Ramos (cell line): ENCODE measurements around the gene TUBA1C.
"Not testable (repeated sequence)": the region's sequence is repeated elsewhere in the genome, so short reads cannot be mapped to it uniquely, and the experiment has no call there.

Experiments used
- in situ Hi-C: fragments of 300-500 bp; cut with MboI; formaldehyde crosslinking; loops from one replicate; pipeline ENCODE4 v1.14.3; 2022; ENCODE audit warnings: low sequenced_read_pairs; ENCODE audit not compliant: unreplicated experiment

Gene TUBA1C

DNA sequence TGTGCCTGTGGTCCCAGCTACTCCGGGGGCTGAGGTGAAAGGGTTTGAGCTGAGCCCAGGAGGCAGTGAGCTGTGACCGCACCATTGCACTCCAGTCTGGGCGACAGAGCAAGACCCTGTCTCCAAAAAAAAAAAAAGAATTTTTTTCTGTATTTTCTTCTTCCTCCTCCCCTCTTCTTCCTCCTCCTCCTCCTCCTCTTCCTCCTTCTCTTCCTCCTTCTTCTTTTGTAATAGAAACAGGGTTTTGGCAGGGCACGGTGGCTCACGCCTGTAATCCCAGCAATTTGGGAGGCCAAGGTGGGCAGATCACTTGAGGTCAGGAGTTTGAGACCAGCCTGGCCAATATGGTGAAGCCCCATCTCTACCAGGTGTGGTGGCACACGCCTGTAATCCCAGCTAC is 15.7 kb downstream of the TUBA1C start:
- in situ Hi-C loops, result not testable (repeated sequence)

DNA sequence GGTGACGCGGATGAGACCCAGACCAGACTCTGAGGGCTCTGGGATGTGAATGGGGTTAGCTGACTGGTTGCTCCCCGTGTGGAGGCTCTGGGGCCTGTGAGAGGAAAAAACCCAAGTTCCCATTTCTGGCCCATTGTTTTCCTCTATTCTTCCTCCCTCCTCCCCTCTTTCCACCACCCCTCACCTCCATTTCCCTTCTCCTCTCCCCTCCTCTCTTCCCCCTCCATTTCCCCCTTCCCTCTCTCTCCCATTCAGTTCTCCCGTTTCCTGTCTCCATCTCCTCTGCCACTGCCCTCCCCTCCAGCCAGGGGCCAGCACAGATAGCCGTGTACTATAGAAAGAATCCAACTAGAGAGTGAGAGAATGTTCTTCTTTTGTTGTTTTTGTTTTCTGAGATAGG is 17.4 kb downstream of the TUBA1C start:
- in situ Hi-C loops, result no loop called here

DNA sequence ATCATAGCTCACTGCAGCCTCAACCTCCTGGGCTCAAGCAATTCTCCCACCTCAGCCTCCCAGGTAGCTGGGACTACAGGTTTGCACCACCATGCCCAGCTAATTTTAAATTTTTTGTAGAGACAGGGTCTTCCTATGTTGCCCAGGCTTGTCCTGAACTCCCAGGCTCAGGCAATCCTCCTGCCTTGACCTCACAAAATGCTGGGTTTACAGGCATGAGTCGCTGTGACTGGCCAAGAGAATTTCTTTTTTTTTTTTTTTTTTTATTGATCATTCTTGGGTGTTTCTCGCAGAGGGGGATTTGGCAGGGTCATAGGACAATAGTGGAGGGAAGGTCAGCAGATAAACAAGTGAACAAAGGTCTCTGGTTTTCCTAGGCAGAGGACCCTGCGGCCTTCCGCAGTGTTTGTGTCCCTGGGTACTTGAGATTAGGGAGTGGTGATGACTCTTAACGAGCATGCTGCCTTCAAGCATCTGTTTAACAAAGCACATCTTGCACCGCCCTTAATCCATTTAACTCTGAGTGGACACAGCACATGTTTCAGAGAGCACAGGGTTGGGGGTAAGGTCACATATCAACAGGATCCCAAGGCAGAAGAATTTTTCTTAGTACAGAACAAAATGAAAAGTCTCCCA is 18.0 kb downstream of the TUBA1C start:
- in situ Hi-C loops, result not testable (repeated sequence)

DNA sequence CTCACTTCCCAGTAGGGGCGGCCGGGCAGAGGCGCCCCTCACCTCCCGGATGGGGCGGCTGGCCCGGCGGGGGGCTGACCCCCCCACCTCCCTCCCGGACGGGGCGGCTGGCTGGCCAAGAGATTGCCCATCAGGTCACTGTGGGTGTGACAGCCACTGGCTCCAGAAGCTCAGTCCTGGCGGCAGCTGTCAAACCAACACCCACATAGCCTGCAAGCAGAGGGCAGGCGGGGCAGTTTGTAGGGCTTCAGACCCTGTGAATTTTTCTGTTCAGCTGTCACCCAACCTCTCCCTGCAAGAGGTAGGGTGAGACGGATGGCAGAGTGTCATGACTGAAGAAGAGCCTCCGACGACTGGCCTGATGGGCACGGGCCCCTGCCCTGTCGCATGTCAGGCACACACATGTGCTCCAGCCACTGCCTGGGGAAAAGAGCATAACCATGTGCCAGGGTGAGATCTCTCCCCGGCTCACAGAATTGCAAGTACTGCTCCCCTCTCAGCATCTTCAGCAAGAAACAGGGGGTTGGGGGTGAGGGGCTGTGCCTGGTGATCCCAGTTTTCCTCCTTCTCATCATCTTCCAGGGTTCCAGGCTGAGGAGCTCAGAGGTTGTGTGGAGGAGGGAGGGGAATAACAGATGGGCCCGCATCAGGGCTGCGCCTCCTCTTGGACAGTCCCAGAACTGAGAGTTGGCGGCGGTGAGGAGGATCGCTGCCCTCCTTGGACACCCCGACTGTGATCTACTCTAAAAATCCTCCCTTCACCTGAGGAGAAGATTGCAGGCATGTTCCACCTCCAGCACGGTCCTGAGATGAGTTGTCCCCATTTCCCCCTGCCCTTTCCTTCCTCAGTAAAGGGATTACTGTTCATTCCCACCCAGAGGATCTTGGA is 18.9 kb downstream of the TUBA1C start:
- in situ Hi-C loops, result no loop called here

DNA sequence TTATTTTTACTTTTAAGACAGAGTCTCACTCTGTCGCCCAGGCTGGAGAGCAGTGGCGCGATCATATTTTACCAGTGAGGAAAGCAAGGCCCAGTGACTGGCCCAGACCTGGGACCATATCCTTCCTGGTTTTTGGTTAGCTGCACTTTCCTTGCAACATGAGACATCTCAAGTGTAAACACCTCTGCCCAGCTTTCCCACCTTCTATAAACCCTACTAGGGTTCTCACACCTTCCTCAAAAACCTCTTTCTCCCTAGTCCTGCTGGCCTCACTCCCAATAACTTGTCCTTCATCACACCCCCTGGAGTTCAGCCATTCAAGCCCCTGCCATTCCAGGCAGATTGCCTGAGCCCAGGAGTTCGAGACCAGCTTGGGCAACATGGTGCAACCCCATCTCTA is 19.8 kb downstream of the TUBA1C start:
- in situ Hi-C loops, result loop anchor here (5.0 kb wide), 1 partner anchor 53 kb away; the partner anchor contains the start of gene C1QL4

DNA sequence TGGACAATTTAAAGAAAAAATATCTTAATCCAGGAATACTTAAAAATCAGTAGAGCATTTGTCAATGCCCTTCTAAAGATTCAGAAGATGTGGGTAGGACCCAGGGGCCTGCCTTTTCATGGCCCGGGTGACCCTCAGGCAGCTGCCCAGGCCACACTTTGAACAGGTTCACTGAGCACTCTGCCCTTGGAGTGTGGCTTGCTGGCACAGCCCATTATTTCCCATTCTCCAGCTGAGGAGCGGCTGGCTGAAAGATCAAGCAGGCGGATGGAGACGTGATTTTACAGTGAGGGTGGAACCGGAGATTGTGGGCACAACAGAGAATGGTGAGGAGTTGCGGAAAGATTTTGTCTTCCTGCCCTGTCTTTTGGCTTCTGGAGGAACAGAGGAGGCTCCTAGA is 23.0 kb downstream of the TUBA1C start:
- in situ Hi-C loops, result loop anchor here (5.0 kb wide), 1 partner anchor 49 kb away; the partner anchor contains the start of gene C1QL4

DNA sequence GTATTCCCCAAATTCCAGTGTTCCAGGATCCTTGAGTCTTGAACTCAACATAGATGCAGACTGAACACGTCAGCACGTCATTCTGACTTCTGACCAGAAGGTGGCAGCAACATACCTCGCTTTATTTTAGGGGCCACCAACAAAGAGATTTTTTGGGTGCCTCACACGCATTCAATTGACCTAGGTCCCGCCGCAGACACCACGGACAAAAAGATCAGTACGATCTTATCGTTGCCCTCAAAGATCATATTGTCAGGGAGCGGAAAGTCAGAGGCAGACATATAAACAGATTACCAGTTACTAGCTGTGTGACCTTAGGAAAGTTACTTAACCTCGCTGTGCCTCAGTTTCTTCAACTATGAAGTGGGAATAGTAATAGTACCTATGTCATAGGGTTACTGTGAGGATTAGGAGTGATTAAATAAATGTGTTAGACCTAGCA is 23.6 kb downstream of the TUBA1C start:
- in situ Hi-C loops, result loop anchor here (5.0 kb wide), 1 partner anchor 49 kb away; the partner anchor contains the start of gene C1QL4

DNA sequence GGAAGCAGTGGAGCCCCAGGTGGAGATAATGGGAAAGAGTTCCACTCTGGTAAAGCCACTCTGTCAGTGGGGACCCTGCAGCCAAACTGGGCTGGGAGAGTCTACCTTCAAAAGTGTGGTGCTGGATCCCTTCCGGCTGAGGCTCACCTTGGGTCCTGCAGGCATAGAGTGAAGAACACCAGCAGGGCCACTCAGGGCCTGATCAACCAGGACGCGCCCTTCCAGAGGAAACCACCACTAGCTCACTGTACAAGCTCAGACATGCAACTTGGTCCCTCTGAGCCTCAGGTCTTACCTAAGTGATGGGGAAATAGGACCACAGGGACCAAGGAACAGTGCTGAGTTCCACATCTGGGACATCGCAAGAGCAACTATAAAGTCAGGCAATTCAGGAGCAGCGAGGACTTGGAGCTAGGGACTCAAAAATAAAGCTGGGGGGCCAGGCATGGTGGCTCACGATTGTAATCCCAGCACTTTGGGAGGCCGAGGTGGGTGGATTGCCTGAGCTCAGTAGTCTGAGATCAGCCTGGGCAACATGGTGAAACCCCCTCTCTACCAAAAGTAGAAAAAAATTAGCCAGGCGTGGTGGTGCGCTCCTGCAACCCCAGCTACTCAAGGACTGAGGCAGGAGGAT is 24.2 kb downstream of the TUBA1C start:
- in situ Hi-C loops, result loop anchor here (5.0 kb wide), 1 partner anchor 48 kb away; the partner anchor contains the start of gene C1QL4

DNA sequence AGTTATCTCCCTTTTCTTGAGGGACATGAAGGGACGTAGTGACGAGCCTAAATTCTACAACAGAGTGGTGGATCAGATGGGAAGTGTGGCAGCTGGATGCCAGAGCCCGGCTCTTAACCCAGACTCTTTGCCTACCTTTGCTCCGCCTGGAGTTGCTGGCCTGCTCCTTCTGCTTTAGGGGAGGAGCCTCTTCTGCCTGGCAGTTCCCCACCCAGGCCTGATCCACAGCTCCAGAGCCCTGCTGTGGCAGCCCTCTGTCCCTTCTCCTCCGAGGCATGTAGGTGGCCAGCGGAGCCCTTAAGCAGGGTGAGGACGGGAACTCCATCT is 27.8 kb downstream of the TUBA1C start:
- in situ Hi-C loops, result loop anchor here (10.0 kb wide), 1 partner anchor 222 kb away; no protein-coding TSS in a partner anchor

DNA sequence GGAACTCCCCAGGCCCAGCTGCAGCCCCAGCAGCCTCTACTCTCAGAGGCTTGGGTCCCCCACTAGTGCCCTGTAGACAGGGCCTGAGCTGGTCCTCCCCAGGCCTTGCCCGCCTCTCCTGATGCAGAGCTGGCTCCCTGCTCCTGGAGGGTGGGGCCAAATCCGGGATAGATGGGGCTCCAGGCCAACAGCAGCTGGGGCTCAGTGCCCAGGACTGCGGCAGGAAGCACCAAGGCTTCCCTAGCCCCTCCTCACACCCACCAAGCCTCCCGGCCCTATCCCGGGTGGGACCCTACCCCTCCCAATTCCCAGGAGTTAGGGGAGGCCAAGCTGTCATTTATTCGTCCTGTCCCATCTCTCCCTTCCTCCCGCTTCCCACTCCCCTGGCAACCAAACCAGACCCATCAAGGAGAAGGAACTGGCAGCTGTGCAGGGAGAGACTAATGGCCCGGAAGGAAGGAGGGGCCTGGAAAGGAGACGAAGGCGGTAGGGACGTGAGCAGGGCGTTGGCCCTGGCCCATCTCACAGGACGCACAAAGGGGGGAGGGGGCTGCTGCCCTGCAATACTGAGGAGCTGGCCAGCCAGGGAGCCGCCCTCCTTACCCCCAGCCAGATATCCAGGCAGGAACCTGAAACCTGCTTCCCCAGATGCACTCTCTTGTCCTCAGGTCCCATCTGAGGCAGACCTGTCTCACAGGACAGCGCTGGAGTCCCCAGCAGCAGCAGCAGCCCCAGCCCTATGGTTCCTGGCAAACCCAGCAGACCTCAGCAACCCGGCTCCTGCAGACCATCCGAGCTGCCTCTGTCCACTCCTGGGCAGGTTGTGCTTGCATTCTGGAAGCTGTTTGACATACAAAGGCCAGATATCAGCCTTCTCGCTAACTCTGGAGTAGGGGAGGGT is 28.4 kb downstream of the TUBA1C start:
- in situ Hi-C loops, result loop anchor here (10.0 kb wide), 1 partner anchor 221 kb away; no protein-coding TSS in a partner anchor

DNA sequence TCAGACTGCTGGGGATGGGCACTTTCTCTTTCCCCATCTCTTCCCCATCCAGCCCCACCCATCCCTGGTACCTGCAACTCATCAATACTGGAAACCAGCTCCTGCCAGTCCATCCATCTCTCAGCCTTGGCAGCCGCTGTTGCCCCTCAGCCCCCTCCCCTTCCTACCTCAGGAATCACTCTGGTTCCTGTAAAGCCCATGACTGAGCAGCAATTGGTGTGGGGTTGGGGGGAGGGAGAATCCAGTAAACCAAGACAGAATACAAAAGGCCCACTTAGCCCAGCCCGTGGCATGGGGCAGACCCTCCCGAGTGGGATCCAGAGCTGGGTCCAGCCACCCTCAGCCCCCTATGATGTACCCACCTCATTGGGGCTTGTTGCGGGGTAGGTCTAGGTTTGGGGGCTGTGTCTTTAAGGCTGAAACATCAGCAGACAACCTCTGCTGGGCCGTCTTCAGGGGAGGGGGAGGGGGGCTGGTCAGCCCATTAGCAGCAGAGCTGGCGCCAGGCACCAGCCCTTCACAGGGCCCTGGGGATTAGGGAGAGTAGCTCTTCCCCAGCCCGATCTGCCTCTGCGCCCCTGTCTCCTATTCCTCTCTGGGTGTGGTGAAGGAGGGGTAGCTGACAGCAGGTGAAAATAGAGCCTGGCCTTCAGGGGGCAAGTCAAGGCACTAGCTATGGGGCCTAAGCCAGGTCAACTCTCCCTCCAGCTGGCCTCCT is 29.4 kb downstream of the TUBA1C start:
- in situ Hi-C loops, result loop anchor here (10.0 kb wide), 1 partner anchor 221 kb away; no protein-coding TSS in a partner anchor

DNA sequence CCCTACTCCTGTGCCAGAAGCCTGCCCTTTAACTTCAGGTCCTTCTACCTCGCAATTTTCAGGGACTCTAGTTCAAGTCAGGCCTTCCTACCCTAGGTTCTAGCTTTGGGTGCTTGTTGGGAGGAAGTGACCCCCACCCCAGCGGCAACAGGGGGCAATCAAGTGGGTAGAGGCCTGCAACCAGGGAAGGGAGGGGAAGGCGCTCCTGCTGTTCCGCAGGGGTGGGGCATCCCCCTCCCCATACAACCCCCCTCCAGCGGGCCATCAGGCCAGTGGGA is 29.9 kb downstream of the TUBA1C start:
- in situ Hi-C loops, result loop anchor here (10.0 kb wide), 1 partner anchor 220 kb away; no protein-coding TSS in a partner anchor

DNA sequence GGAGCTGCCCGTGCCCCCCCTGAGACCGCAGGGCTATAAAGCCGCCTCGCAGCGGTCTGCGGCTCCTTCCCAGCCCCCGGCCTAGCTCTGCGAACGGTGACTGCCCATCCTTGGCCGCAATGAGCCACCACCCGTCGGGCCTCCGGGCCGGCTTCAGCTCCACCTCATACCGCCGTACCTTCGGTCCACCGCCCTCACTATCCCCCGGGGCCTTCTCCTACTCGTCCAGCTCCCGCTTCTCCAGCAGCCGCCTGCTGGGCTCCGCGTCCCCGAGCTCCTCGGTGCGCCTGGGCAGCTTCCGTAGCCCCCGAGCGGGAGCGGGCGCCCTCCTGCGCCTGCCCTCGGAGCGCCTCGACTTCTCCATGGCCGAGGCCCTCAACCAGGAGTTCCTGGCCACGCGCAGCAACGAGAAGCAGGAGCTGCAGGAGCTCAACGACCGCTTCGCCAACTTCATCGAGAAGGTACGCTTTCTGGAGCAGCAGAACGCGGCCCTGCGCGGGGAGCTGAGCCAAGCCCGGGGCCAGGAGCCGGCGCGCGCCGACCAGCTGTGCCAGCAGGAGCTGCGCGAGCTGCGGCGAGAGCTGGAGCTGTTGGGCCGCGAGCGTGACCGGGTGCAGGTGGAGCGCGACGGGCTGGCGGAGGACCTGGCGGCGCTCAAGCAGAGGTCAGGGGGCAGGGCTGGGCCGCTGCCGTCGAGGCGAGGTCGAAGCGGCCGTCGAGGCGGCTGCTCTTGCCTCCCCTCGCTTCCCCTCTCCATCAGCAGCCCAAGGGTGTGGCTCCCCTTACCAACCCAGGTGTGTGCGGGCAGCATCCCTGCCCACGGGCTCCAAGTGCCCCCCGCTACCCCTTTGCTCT is 30.4 kb downstream of the TUBA1C start, which contains the start of gene PRPH:
TSS of gene PRPH (plus strand) at position 66 of the 855 bp plus-strand sequence. CDS start at position 120, 54 bp downstream.
- in situ Hi-C loops, result loop anchor here (10.0 kb wide), 1 partner anchor 219 kb away; no protein-coding TSS in a partner anchor

DNA sequence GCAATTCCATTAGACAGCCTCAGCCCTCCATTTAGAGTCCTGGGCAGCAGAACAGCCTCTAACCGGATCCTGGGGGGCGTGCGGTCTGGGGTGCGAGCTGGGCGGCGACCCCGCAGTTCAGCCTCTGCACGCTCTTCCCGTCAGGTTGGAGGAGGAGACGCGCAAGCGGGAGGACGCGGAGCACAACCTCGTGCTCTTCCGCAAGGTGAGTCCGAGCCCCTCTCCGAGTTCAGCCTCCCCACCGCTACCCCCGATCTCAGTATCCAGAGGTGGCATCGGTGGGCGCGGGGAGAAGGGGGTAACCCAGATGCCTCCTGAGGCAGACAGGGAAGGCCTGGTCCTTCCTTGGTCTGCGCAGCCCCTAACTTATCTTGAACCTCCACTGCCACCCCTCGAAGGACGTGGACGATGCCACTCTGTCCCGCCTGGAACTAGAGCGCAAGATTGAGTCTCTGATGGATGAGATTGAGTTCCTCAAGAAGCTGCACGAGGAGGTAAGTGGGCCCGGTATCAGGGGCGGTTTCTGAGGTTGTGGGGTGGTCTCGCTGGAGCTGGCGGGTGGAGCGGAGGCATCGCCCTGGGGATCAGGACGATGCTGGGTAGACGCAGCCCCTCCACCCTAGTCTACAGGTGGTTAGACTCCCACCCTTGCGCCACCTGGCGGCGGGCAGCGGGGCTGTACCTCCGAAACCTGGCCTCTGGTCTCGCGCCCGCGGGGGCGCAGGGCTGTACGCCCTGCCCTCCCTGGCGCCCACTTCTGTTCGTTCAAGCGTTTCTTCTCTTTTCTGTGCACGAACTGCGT is 31.4 kb downstream of the TUBA1C start:
- in situ Hi-C loops, result loop anchor here (10.0 kb wide), 1 partner anchor 219 kb away; no protein-coding TSS in a partner anchor

DNA sequence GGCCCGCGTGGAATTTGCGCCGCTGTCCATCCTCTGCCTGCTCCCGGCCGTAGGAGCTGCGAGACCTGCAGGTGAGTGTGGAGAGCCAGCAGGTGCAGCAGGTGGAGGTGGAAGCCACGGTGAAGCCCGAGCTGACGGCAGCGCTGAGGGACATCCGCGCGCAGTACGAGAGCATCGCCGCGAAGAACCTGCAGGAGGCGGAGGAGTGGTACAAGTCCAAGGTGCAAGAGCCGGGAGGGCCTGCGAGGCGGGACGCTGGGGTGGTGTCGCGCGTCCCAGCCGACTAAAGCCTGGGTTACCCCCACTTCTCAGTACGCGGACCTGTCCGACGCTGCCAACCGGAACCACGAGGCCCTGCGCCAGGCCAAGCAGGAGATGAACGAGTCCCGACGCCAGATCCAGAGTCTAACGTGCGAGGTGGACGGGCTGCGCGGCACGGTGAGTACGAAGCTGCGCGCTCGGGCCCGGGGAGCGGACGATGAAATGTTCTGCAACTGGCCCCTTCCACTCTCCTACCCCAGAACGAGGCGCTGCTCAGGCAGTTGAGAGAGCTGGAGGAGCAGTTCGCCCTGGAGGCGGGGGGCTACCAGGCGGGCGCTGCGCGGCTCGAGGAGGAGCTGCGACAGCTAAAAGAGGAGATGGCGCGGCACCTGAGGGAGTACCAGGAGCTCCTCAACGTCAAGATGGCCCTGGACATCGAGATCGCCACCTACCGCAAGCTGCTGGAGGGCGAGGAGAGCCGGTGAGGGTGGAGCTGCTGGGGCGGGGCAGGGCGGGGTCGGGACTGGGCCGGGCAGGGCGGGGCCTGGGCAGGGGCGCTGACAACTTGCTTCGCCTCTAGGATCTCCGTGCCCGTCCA is 32.2 kb downstream of the TUBA1C start:
- in situ Hi-C loops, result loop anchor here (10.0 kb wide), 1 partner anchor 218 kb away; no protein-coding TSS in a partner anchor

DNA sequence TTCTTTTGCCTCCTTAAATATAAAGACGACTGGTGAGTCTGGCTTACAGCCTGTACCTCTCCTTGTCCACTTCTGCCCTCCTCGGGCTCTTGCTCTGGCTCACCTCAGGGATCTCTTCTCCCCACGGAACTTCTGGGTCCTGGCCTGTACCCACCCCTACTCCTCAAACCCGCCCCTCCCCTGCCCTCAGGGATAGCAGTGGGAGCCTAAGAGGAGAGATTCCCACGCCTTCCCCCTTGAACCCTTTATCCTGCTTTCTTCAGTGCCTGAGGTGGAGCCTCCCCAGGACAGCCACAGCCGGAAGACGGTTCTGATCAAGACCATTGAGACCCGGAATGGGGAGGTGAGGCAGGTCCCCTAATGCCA is 32.8 kb downstream of the TUBA1C start:
- in situ Hi-C loops, result loop anchor here (10.0 kb wide), 1 partner anchor 217 kb away; no protein-coding TSS in a partner anchor
